GM21447 (cell line): Measurements from ENCODE around the gene PPP1R1B.

ENCODE experiments used
- ATAC-seq: cut with Tn5 transposase; IDR thresholded peaks from one replicate; pipeline ENCODE4 v1.9.1; 2021; ENCODE audit not compliant: unreplicated experiment

PPP1R1B gene

GRCh38 chr17:39678340-39679116 is 51.8 kb downstream of the PPP1R1B start:
- no peak for ATAC-seq

GRCh38 chr17:39679521-39680192 is 52.9 kb downstream of the PPP1R1B start:
- ATAC-seq, result no peak

GRCh38 chr17:39683295-39683939 is 56.7 kb downstream of the PPP1R1B start:
- no peak for ATAC-seq

GRCh38 chr17:39684369-39685192 is 57.8 kb downstream of the PPP1R1B start:
- ATAC-seq, result no peak
